Osteoblast (primary cell): Measurements from ENCODE around the gene LNX1. TPM values are rescaled to one million over a fixed set of nuclear protein-coding genes. Genes with fewer than 3 reads are reported as not detected.
A peak's percentile ranks its signal among the peaks of the same experiment; 100 is the strongest.

ENCODE experiments used
- DNase-seq: peaks from one replicate; pipeline ENCODE4 v3.0.0; 2011; ENCODE audit warnings: low spot score, mixed read lengths; ENCODE audit not compliant: insufficient read length; ENCODE audit errors: missing footprints
- H2AFZ ChIP-seq: 2 replicates; pipeline ENCODE4 v1.6.0; 2011; ENCODE audit warnings: mild to moderate bottlenecking, low read length
- H3K27ac ChIP-seq: 2 replicates; pipeline ENCODE4 v1.5.1; 2011; ENCODE audit warnings: mild to moderate bottlenecking, low read depth, low read length, moderate library complexity
- H3K27me3 ChIP-seq: 2 replicates; pipeline ENCODE4 v1.6.0; 2012; ENCODE audit warnings: mild to moderate bottlenecking, control low read depth, inconsistent platforms, low read length, moderate library complexity; ENCODE audit not compliant: insufficient read depth
- H3K36me3 ChIP-seq: 2 replicates; pipeline ENCODE4 v1.5.1; 2011; ENCODE audit warnings: mild to moderate bottlenecking, low read length, control low read depth, moderate library complexity; ENCODE audit not compliant: insufficient read depth
- H3K4me1 ChIP-seq: 2 replicates; pipeline ENCODE4 v1.5.1; 2011; ENCODE audit warnings: mild to moderate bottlenecking, low read length, control low read depth, moderate library complexity; ENCODE audit not compliant: insufficient read depth
- H3K4me2 ChIP-seq: 2 replicates; pipeline ENCODE4 v1.6.0; 2011; ENCODE audit warnings: mild to moderate bottlenecking, low read length; ENCODE audit not compliant: insufficient read depth
- H3K4me3 ChIP-seq: fragments of 200-600 bp; sonication (generic); 3 replicates; pipeline ENCODE4 v1.5.1; 2012; ENCODE audit warnings: mild to moderate bottlenecking, low read length, inconsistent platforms; ENCODE audit not compliant: insufficient read depth
- H3K79me2 ChIP-seq: 2 replicates; pipeline ENCODE4 v1.6.0; 2012; ENCODE audit warnings: mild to moderate bottlenecking, low read length, control low read depth, inconsistent platforms; ENCODE audit not compliant: insufficient read depth
- H3K9me3 ChIP-seq: 2 replicates; pipeline ENCODE4 v1.5.1; 2011; ENCODE audit warnings: low read depth, low read length, control low read depth
- H4K20me1 ChIP-seq: 2 replicates; pipeline ENCODE4 v1.6.0; 2012; ENCODE audit warnings: mild to moderate bottlenecking, low read length, control low read depth; ENCODE audit not compliant: insufficient read depth
- CTCF ChIP-seq: IDR thresholded peaks from 2 replicates; pipeline ENCODE4 v1.5.1; 2011; ENCODE audit warnings: mild to moderate bottlenecking, low read depth, low read length, moderate library complexity; ENCODE audit errors: extremely low read depth
- total RNA-seq: library from RNA; depleted of rRNA; stranded (reverse); fragments of >200 nt; gene quantifications from 2 replicates; pipeline ENCODE4 v1.2.3, GENCODE V29; 2012

Gene LNX1
- total RNA-seq, 1 donor: 9.8 TPM

DNA sequence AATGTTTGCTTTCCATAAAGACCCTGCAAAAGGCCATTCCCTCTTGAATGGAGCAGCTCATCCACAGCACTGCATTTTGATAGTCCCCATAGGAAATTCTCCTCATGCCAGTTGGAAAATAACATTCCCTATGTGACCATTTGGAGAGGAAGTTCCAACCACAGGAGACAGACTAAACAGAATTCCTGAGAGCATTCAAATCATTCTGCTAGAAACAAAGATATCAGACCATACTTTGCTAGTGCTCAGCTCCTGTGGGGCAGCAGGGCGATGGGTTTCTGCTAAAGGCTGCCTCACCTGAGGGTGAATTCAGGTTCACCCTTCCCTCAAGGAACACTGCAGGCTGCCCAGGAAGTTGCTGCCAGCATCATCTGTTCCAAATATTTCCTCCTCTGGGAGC, 58.8 kb downstream of the LNX1 start:
- Histone ChIP-seq H4K20me1 (no peaks in the 10 kb centered on the region), H3K27ac (no peak overlapping the region), H2AFZ (peak overlapping the region; percentile 8), H3K4me3 (no peak overlapping the region), H3K27me3 (no peaks in the 10 kb centered on the region), H3K9me3 (no peaks in the 10 kb centered on the region), H3K4me1 (peaks cover 8% of the 10 kb centered on the region), H3K4me2 (peak overlapping the region; percentile 43), H3K36me3 (no peaks in the 10 kb centered on the region), H3K79me2 (no peaks in the 10 kb centered on the region)
- TF ChIP-seq CTCF: no peak
- DNase-seq: no peak

GRCh38 chr4:53531585-53532224, 59.6 kb downstream of the LNX1 start:
- no peak for TF ChIP-seq CTCF
- H3K27ac ChIP-seq: no peak overlapping the region
- no peak overlapping the region for H2AFZ ChIP-seq
- H3K9me3 ChIP-seq: no peaks in the 10 kb centered on the region
- no peak overlapping the region for H3K4me3 ChIP-seq
- H3K79me2 ChIP-seq: no peaks in the 10 kb centered on the region
- H3K4me2 ChIP-seq: no peak overlapping the region
- H4K20me1 ChIP-seq: no peaks in the 10 kb centered on the region
- no peaks in the 10 kb centered on the region for H3K36me3 ChIP-seq
- H3K4me1 ChIP-seq: peaks cover 8% of the 10 kb centered on the region
- no peaks in the 10 kb centered on the region for H3K27me3 ChIP-seq
- DNase-seq: peak; percentile 14

DNA sequence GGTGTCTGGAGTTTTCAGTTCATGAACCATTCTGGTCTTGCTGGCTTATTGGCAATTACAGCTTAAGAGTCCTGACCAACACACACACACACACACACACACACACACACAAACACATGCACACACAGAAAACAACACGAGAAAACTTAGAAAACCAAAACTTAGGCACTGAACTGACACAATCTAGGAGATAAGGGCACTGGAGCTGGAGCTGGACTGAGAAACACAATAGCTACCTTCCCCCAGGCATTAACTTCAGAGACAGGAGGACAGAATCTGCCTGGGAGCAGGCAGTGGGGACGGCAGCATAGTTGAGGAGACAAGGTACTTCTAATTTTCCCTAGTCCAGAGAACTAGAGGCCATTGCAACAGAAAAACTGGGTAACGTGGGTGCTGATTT, 62.3 kb downstream of the LNX1 start:
- H3K36me3 ChIP-seq: no peaks in the 10 kb centered on the region
- no peak overlapping the region for H3K4me3 ChIP-seq
- H2AFZ ChIP-seq: no peak overlapping the region
- H3K27me3 ChIP-seq: no peaks in the 10 kb centered on the region
- H3K9me3 ChIP-seq: no peaks in the 10 kb centered on the region
- no peak for TF ChIP-seq CTCF
- H3K4me1 ChIP-seq: peaks cover 13% of the 10 kb centered on the region
- H3K27ac ChIP-seq: no peak overlapping the region
- no peaks in the 10 kb centered on the region for H4K20me1 ChIP-seq
- no peak for DNase-seq
- H3K79me2 ChIP-seq: no peaks in the 10 kb centered on the region
- no peak overlapping the region for H3K4me2 ChIP-seq

DNA sequence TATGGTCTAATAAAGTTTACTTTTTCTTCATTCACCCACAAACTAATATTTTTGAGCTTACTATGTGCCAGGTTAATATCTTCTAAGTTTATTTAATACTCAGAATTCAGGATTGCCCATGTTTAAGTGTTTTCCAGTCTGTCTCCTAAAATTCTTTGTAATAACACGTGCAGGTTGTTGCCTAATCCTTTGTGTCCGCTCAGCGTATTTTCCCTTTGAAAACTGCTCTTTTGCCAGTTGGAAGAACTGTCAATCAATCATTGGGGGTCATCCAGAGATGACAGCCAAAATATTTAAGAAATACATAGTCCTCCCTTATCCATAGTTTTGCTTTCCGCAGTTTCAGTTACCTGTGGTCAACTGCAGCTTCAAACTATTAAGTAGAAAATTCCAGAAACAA, 63.4 kb downstream of the LNX1 start:
- TF ChIP-seq CTCF: no peak
- H2AFZ ChIP-seq: no peak overlapping the region
- peaks cover 11% of the 10 kb centered on the region for H3K4me1 ChIP-seq
- no peaks in the 10 kb centered on the region for H4K20me1 ChIP-seq
- no peaks in the 10 kb centered on the region for H3K9me3 ChIP-seq
- H3K36me3 ChIP-seq: no peaks in the 10 kb centered on the region
- H3K4me3 ChIP-seq: no peak overlapping the region
- no peak overlapping the region for H3K27ac ChIP-seq
- H3K79me2 ChIP-seq: no peaks in the 10 kb centered on the region
- H3K4me2 ChIP-seq: no peak overlapping the region
- no peak for DNase-seq
- no peaks in the 10 kb centered on the region for H3K27me3 ChIP-seq
